ENCODE data around the gene CYP3A4.

- TF ChIP-seq ZBTB8A (tag by site-specific recombination; IDR thresholded peaks at IDR 0.05) = no peak
- TF ChIP-seq CTCF (tag by site-specific recombination; IDR thresholded peaks at IDR 0.05) = no peak
- no peak for TF ChIP-seq ZNF785 (tag by site-specific recombination; IDR thresholded peaks at IDR 0.05)
- TF ChIP-seq SALL2 (tag by site-specific recombination; IDR thresholded peaks at IDR 0.05; ENCODE audit: borderline replicate concordance) = no peak
- no peak for TF ChIP-seq SETDB1 (IDR thresholded peaks at IDR 0.05; ENCODE audit: insufficient read length, low read length)
- no peak for TF ChIP-seq REST (tag by site-specific recombination; IDR thresholded peaks at IDR 0.05)
- TF ChIP-seq ZNF16 (tag by site-specific recombination; IDR thresholded peaks at IDR 0.05; ENCODE audit: low read depth) = no peak
- TF ChIP-seq ZBTB17 (tag by site-specific recombination; IDR thresholded peaks at IDR 0.05) = no peak
- TF ChIP-seq ZNF274 (IDR thresholded peaks at IDR 0.05; ENCODE audit: low read length) = no peak
- no peak for TF ChIP-seq ZNF274 (tag by site-specific recombination; IDR thresholded peaks at IDR 0.05; ENCODE audit: borderline replicate concordance)
Measured at GRCh38 chr7:99786726-99787335, 2.8 kb upstream of the CYP3A4 start.

Measured in HEK293 (cell line).